ENCODE measurements around the gene OSBP2.

OSBP2 gene

DNA sequence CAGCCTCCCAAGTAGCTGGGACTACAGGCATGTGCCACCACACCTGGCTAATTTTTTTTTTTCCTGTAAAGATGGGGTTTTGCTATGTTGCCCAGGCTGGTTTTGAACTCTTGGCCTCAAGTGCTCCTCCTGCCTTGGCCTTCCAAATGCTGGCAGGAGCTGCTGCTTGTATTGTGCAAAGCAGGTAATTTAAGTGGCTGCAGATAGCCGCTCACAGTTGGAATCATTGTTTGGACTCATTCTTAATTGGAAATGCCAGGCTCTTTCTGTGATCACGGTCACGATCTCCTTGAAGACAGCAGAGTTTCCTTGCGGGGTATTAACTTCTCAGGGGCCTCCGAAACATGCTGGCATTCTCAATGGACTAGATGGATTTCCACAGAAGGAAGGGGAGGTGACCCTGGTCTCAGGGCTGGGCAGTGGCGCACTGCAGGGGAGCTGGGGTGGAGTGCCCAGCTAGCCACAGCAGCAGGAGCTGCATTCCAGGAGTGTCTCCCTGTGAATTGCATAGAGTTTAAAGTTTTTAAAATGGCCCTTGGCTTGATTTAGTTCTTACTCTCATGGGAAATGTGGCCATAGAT, 137.8 kb downstream of the OSBP2 start:
- no peak overlapping the region for H3K27ac ChIP-seq

DNA sequence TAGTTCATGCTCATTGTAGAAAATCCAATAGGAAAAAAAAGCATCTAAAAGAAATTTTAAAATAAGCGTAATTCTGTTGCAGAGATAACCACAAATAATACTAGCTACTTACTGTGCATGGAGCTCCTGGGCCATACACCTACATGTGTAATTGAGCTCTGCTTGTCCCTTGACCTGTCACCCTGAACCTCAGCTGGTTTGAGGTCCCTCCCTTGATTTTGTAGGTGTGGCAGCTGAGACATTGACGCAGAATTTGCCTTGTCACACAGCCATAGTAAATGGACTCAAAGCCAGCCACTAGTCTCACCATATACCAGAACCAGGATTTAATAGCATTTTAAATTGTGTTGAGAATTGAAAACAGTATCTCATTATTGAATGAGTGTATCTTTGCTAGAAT, 138.6 kb downstream of the OSBP2 start:
- TF ChIP-seq CTCF (conservative IDR thresholded peaks at IDR 0.05) = no peak
- H3K27ac ChIP-seq = no peak overlapping the region

More for the DNA sequence above, 137.8 kb downstream of the OSBP2 start:
- TF ChIP-seq CTCF (conservative IDR thresholded peaks at IDR 0.05) = no peak

GRCh38 chr22:30837531-30837930, 142.9 kb downstream of the OSBP2 start:
- no peak overlapping the region for H3K27ac ChIP-seq
- no peak for TF ChIP-seq CTCF (conservative IDR thresholded peaks at IDR 0.05)

DNA sequence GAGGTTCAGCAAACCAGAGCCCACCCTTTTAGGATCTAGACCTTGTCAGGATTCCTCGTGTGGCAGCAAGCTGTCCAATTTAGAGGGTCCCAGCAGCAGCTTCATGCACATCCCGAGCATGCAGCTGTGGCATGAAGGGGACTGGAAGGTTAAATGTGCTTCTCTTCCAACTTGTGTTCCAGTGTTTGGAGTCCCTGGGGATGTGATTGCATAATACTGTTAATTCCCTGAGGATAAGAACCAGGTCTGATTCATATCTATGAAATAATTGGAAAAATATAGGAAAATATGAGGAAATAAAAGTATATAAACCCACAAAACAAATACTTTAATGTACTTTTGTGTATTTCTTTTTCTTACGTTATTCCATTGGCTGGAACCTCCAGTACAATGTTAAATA, 143.4 kb downstream of the OSBP2 start:
- no peak overlapping the region for H3K27ac ChIP-seq
- no peak for TF ChIP-seq CTCF (conservative IDR thresholded peaks at IDR 0.05)

DNA sequence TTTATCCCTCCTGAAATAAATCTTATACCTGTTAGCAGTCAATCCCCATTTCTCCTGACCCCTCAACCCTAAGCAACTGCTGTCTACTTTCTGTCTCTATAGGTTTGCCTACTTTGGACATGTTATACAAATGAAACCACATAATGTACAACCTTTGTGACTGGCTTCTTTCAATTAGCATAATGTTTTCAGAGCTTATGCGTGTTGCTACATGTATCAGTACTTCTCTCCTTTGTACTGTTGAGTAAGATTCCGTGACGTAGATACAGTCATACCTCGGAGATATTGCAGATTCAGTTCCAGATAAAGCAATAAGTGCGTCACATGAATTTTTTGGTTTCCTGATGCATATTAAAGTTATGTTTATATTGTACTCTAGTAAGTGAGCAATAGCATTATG, 146.6 kb downstream of the OSBP2 start:
- H3K27ac ChIP-seq = no peak overlapping the region
- TF ChIP-seq CTCF (conservative IDR thresholded peaks at IDR 0.05) = no peak

- no peak overlapping the region for H3K27ac ChIP-seq
- TF ChIP-seq CTCF (conservative IDR thresholded peaks at IDR 0.05) = no peak
These were observed 148.6 kb downstream of the OSBP2 start for GRCh38 chr22:30843245-30843644.

DNA sequence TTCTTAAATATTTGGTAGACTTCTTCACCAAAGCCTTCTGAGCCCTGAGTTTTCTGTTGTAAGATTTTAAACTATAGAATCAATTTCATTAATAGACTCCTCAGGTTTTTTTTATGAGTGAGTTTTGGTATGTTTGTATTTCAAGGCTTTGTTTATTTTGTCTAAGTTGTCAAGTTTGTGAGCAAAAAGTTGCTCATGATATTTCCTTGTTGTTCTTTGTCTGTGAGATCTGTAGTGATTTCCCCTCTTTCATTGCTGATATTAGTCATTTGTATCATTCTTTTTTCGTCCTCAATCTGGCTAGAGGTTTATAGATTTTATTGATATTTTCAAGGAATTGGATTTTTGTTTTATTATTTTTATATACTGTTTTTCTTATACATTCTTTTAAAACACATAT, 152.9 kb downstream of the OSBP2 start:
- no peak overlapping the region for H3K27ac ChIP-seq
- TF ChIP-seq CTCF (conservative IDR thresholded peaks at IDR 0.05) = no peak

Measured in VCaP (cell line).